ENCODE measurements around the gene SF1. TPM values are rescaled to one million over a fixed set of nuclear protein-coding genes. Genes with fewer than 3 reads are reported as not detected.

Gene SF1
- total and polyA plus RNA-seq, 9 of the 15 experiments (the other 6 are each of a cell fraction or from before 2014, with no cell fraction given): 13.1 to 334 (median 111) TPM

GRCh38 chr11:64784813-64785581, 6.7 kb upstream of the SF1 start:
- H3K9me1 ChIP-seq (ENCODE audit: control insufficient read depth, insufficient read depth, low read length): no peaks in the 10 kb centered on the region
- H3K4me3 ChIP-seq: no peak overlapping the region
- H3K9me3 ChIP-seq (replicated peaks; ENCODE audit: control insufficient read depth, insufficient read depth, low read depth, low read length): no peaks in the 10 kb centered on the region
- ChIA-PET POLR2A (interaction anchor here (0.6 to 1.4 kb wide), 3 partner anchors 9 to 1437 kb away, joined by 3 to 6 read pairs (median 4); no protein-coding TSS in a partner anchor), CTCF (ENCODE audit: low intra/inter-chr PET ratio) (interaction anchor here (0.6 kb wide), 1 partner anchor 15 kb away, joined by 3 read pairs; no protein-coding TSS in a partner anchor)
- H3K36me3 ChIP-seq (ENCODE audit: control insufficient read depth, insufficient read depth, low read length): no peaks in the 10 kb centered on the region; the same call in 2 of the 3 replicates
- intact Hi-C loops (cut with micrococcal nuclease): loop anchor here (5.0 kb wide), 1 partner anchor 107 kb away; no protein-coding TSS in a partner anchor
- FAIRE-seq (no peak), DNase-seq (ENCODE audit: extremely low read depth in 1 of 4, low spot score in 3 of 4) (no peak), ATAC-seq (no peak)
- H3K4me1 ChIP-seq (replicated peaks in 1 of 2; ENCODE audit: control insufficient read depth in 2 of 2, insufficient read depth in 2 of 2, low read length in 2 of 2): peaks cover 9% of the 10 kb centered on the region in 2 experiments; a peak in 4 of 5 replicates
- no peak overlapping the region for H3K27ac ChIP-seq (ENCODE audit: extremely low read depth, low read depth, low read length)
- no peaks in the 10 kb centered on the region for H3K79me2 ChIP-seq (ENCODE audit: control insufficient read depth, insufficient read depth, low read length)
- no TSS peak for BruUV-seq (replicated peaks)
- no peaks in the 10 kb centered on the region for H3K27me3 ChIP-seq (ENCODE audit: control insufficient read depth in 2 of 2, insufficient read depth in 2 of 2, low read length in 2 of 2)
- H2AFZ ChIP-seq (ENCODE audit: low read depth, low read length): no peak overlapping the region
- in situ Hi-C loops (cut with MboI): loop anchor here (5.0 kb wide), 1 partner anchor 107 kb away; no protein-coding TSS in a partner anchor
- no peak overlapping the region for H3K4me2 ChIP-seq (ENCODE audit: insufficient read depth, low read length)
- 59% methylated on average over 12 of the region's 12 CpGs for WGBS (ENCODE audit: insufficient coverage, low coverage, missing lambda C conversion rate)
- no peaks in the 10 kb centered on the region for H4K20me1 ChIP-seq (replicated peaks; ENCODE audit: control insufficient read depth, insufficient read depth, low read length)
- H3K9ac ChIP-seq (ENCODE audit: insufficient read depth in 1 of 2, low read depth in 2 of 2, low read length in 2 of 2): no peak overlapping the region
- TF ChIP-seq ZMIZ1 (IDR thresholded peaks at IDR 0.05; ENCODE audit: low read depth in 2 of 2, low read length in 2 of 2) (no peak), MNT (conservative IDR thresholded peaks at IDR 0.05) (no peak), FOXP1 (CRISPR knock-in tag; IDR thresholded peaks at IDR 0.05) (no peak), NUFIP1 (IDR thresholded peaks at IDR 0.05; ENCODE audit: partially characterized antibody) (no peak), FOXO4 (CRISPR knock-in tag; IDR thresholded peaks at IDR 0.05) (no peak), ZNF398 (CRISPR knock-in tag; IDR thresholded peaks at IDR 0.05) (no peak), SPI1 (IDR thresholded peaks at IDR 0.05; ENCODE audit: borderline replicate concordance, low read depth, low read length) (no peak)

Measured in K562 (cell line).